ENCODE results near the gene JUP.

JUP gene

GRCh38 chr17:41787021-41787418 is 509 bp upstream of the JUP start:
- no peak for TF ChIP-seq CTCF (IDR thresholded peaks at IDR 0.05; ENCODE audit: low read depth, low read length, missing control alignments)
- in situ Hi-C loops (cut with HindIII; ENCODE audit: low sequenced_read_pairs), result no loop called here
- H3K4me3 ChIP-seq (ENCODE audit: low read depth, low read length), result no peak overlapping the region
- DNase-seq (ENCODE audit: low read depth), result no peak

GRCh38 chr17:41785859-41786226 is 668 bp downstream of the JUP start:
- no peak for DNase-seq (ENCODE audit: low read depth)
- no peak for TF ChIP-seq CTCF (IDR thresholded peaks at IDR 0.05; ENCODE audit: low read depth, low read length, missing control alignments)
- in situ Hi-C loops (cut with HindIII; ENCODE audit: low sequenced_read_pairs), result no loop called here
- peak overlapping the region; percentile 72 for H3K4me3 ChIP-seq (ENCODE audit: low read depth, low read length)

- TF ChIP-seq CTCF (IDR thresholded peaks at IDR 0.05; ENCODE audit: low read depth, low read length, missing control alignments), result no peak
- in situ Hi-C loops (cut with HindIII; ENCODE audit: low sequenced_read_pairs), result no loop called here
- peak overlapping the region; percentile 72 for H3K4me3 ChIP-seq (ENCODE audit: low read depth, low read length)
- DNase-seq (ENCODE audit: low read depth), result no peak
Observed at GRCh38 chr17:41785091-41785858, 1.2 kb downstream of the JUP start.

- TF ChIP-seq CTCF (IDR thresholded peaks at IDR 0.05; ENCODE audit: low read depth, low read length, missing control alignments), result no peak
- peak overlapping the region; percentile 72 for H3K4me3 ChIP-seq (ENCODE audit: low read depth, low read length)
- DNase-seq (ENCODE audit: low read depth), result no peak
- in situ Hi-C loops (cut with HindIII; ENCODE audit: low sequenced_read_pairs), result no loop called here
Observed at GRCh38 chr17:41784207-41784744, 2.2 kb downstream of the JUP start.

GRCh38 chr17:41782142-41782541 is 4.4 kb downstream of the JUP start:
- H3K4me3 ChIP-seq (ENCODE audit: low read depth, low read length), result no peak overlapping the region
- no peak for DNase-seq (ENCODE audit: low read depth)
- TF ChIP-seq CTCF (IDR thresholded peaks at IDR 0.05; ENCODE audit: low read depth, low read length, missing control alignments), result no peak
- in situ Hi-C loops (cut with HindIII; ENCODE audit: low sequenced_read_pairs), result no loop called here

GRCh38 chr17:41781404-41782110 is 5.0 kb downstream of the JUP start:
- no peak for DNase-seq (ENCODE audit: low read depth)
- no peak overlapping the region for H3K4me3 ChIP-seq (ENCODE audit: low read depth, low read length)
- in situ Hi-C loops (cut with HindIII; ENCODE audit: low sequenced_read_pairs), result no loop called here
- TF ChIP-seq CTCF (IDR thresholded peaks at IDR 0.05; ENCODE audit: low read depth, low read length, missing control alignments), result no peak

Data from astrocyte of the cerebellum (primary cell).